HFFc6 (cell line): ENCODE results near the gene IGF1R. TPM values are rescaled to one million over a fixed set of nuclear protein-coding genes. Genes with fewer than 3 reads are reported as not detected.
A peak's percentile ranks its signal among the peaks of the same experiment; 100 is the strongest.

ENCODE experiments used
- DNase-seq: peaks from one replicate; pipeline ENCODE4 v3.0.0-alpha.2; 2018
- H3K27ac Mint-ChIP-seq: 2 replicates; pipeline ENCODE4 v1.8.0; 2020; ENCODE audit warnings: mild to moderate bottlenecking, mixed read lengths
- H3K27me3 Mint-ChIP-seq: 2 replicates; pipeline ENCODE4 v1.8.0; 2021; ENCODE audit warnings: mild to moderate bottlenecking, moderate library complexity, mixed read lengths; ENCODE audit not compliant: insufficient read depth
- H3K36me3 Mint-ChIP-seq: 2 replicates; pipeline ENCODE4 v1.8.0; 2021; ENCODE audit warnings: low read depth, mixed read lengths
- H3K4me1 Mint-ChIP-seq: 2 replicates; pipeline ENCODE4 v1.8.0; 2020; ENCODE audit warnings: low read depth, mixed read lengths
- H3K4me3 Mint-ChIP-seq: 2 replicates; pipeline ENCODE4 v1.8.0; 2020; ENCODE audit warnings: mild to moderate bottlenecking, moderate library complexity, mixed read lengths
- H3K9me3 Mint-ChIP-seq: 2 replicates; pipeline ENCODE4 v1.8.0; 2020; ENCODE audit warnings: mild to moderate bottlenecking, mixed read lengths
- CTCF ChIP-seq: fragments of 200-600 bp; sonication (generic); IDR thresholded peaks from 2 replicates; pipeline ENCODE4 v1.5.0; 2021; ENCODE audit warnings: antibody characterized with exemption, mild to moderate bottlenecking
- total RNA-seq, 6 experiments: library from RNA; stranded (reverse); fragmentation: NEBNext Ultra II Directional; extraction: Animal tissue kit (Norgen Biotek cat#: 25700); gene quantifications; 2 replicates in 1 of 6; 3 replicates in 5 of 6; pipeline ENCODE4 v1.2.3, GENCODE V29; 2021

Gene IGF1R
- total RNA-seq, 6 experiments from 2014 or later: 46.7 to 61.9 (median 50.1) TPM

GRCh38 chr15:98896002-98896721, 247.8 kb downstream of the IGF1R start:
- Mint-ChIP-seq H3K4me1 (peaks cover 88% of the 10 kb centered on the region), H3K4me3 (peak overlapping the region; percentile 75), H3K27ac (peak overlapping the region; percentile 94), H3K36me3 (peaks cover 35% of the 10 kb centered on the region), H3K27me3 (peaks cover 4% of the 10 kb centered on the region; the same call in 1 of the 2 replicates), H3K9me3 (no peaks in the 10 kb centered on the region)
- TF ChIP-seq CTCF: no peak
- DNase-seq: peak; percentile 70

- Mint-ChIP-seq H3K27me3 (peaks cover 6% of the 10 kb centered on the region), H3K4me3 (peak overlapping the region; percentile 75), H3K36me3 (peaks cover 37% of the 10 kb centered on the region), H3K27ac (peak overlapping the region; percentile 94), H3K9me3 (no peaks in the 10 kb centered on the region), H3K4me1 (peaks cover 90% of the 10 kb centered on the region)
- TF ChIP-seq CTCF: no peak
- peak; percentile 99 for DNase-seq
Measured at GRCh38 chr15:98896802-98897732, 248.7 kb downstream of the IGF1R start.

- H3K4me3 Mint-ChIP-seq: peak overlapping the region; percentile 75
- peak overlapping the region; percentile 94 for H3K27ac Mint-ChIP-seq
- no peak for TF ChIP-seq CTCF
- H3K9me3 Mint-ChIP-seq: no peaks in the 10 kb centered on the region
- peaks cover 89% of the 10 kb centered on the region for H3K4me1 Mint-ChIP-seq
- H3K27me3 Mint-ChIP-seq: peaks cover 6% of the 10 kb centered on the region
- no peak for DNase-seq
- peaks cover 34% of the 10 kb centered on the region for H3K36me3 Mint-ChIP-seq
Measured at GRCh38 chr15:98898122-98898521, 249.8 kb downstream of the IGF1R start.

- no peak for DNase-seq
- Mint-ChIP-seq H3K4me3 (peak overlapping the region; percentile 35; the same call in 1 of the 2 replicates), H3K27me3 (peaks cover 6% of the 10 kb centered on the region), H3K4me1 (peaks cover 90% of the 10 kb centered on the region), H3K27ac (peak overlapping the region; percentile 52), H3K9me3 (no peaks in the 10 kb centered on the region), H3K36me3 (peaks cover 35% of the 10 kb centered on the region)
- no peak for TF ChIP-seq CTCF
Measured at GRCh38 chr15:98899272-98900021, 251.1 kb downstream of the IGF1R start.

GRCh38 chr15:98900356-98900755, 252.0 kb downstream of the IGF1R start:
- no peak for TF ChIP-seq CTCF
- peak overlapping the region; percentile 59 for H3K27ac Mint-ChIP-seq
- peak overlapping the region; percentile 17 for H3K4me3 Mint-ChIP-seq
- H3K27me3 Mint-ChIP-seq: peaks cover 4% of the 10 kb centered on the region
- peaks cover 35% of the 10 kb centered on the region for H3K36me3 Mint-ChIP-seq
- no peak for DNase-seq
- peaks cover 91% of the 10 kb centered on the region for H3K4me1 Mint-ChIP-seq
- H3K9me3 Mint-ChIP-seq: no peaks in the 10 kb centered on the region
